Stimulated activated CD8-positive, alpha-beta memory T cell treated with anti-CD3 and anti-CD28 coated beads, Interleukin-15, amount 100 ng/mL, for 1 hour (primary cell): Measurements from ENCODE around the gene ARHGEF35.
"Not testable (repeated sequence)": the region's sequence is repeated elsewhere in the genome, so short reads cannot be mapped to it uniquely, and the experiment has no call there.

ENCODE experiments used
- DNase-seq: peaks from one replicate; pipeline ENCODE4 v3.0.0-alpha.2; 2020; ENCODE audit warnings: low read depth

Gene ARHGEF35

GRCh38 chr7:144195212-144195872 lies at the start of gene ARHGEF35:
Gene ARHGEF35, minus strand, starts transcription at chr7:144195833. Its CDS starts 7,450 bp downstream, at chr7:144188383.
- not testable (repeated sequence) for DNase-seq

- not testable (repeated sequence) for DNase-seq
Measured at GRCh38 chr7:144245372-144245771, 49.7 kb upstream of the ARHGEF35 start.

- not testable (repeated sequence) for DNase-seq
Measured at GRCh38 chr7:144239365-144239764, 43.7 kb upstream of the ARHGEF35 start, which contains the start of gene OR2A42. Gene OR2A42, minus strand, starts transcription at chr7:144239605. Its CDS starts 6,762 bp downstream, at chr7:144232843.

GRCh38 chr7:144238530-144239082 lies 43.0 kb upstream of the ARHGEF35 start:
- not testable (repeated sequence) for DNase-seq

- DNase-seq = not testable (repeated sequence)
Measured at GRCh38 chr7:144233039-144233438, 37.4 kb upstream of the ARHGEF35 start.

- not testable (repeated sequence) for DNase-seq
Measured at GRCh38 chr7:144231027-144231426, 35.4 kb upstream of the ARHGEF35 start.

- DNase-seq = not testable (repeated sequence)
Measured at GRCh38 chr7:144228810-144229209, 33.2 kb upstream of the ARHGEF35 start.

- DNase-seq = not testable (repeated sequence)
Measured at GRCh38 chr7:144226866-144227265, 31.2 kb upstream of the ARHGEF35 start.

GRCh38 chr7:144223675-144224074 lies 28.0 kb upstream of the ARHGEF35 start:
- not testable (repeated sequence) for DNase-seq

- not testable (repeated sequence) for DNase-seq
Measured at GRCh38 chr7:144220531-144220930, 24.9 kb upstream of the ARHGEF35 start.

GRCh38 chr7:144219149-144219548 lies 23.5 kb upstream of the ARHGEF35 start:
- not testable (repeated sequence) for DNase-seq

- not testable (repeated sequence) for DNase-seq
Measured at GRCh38 chr7:144218581-144218980, 22.9 kb upstream of the ARHGEF35 start.

- DNase-seq = not testable (repeated sequence)
Measured at GRCh38 chr7:144217200-144217599, 21.6 kb upstream of the ARHGEF35 start.

- DNase-seq = not testable (repeated sequence)
Measured at GRCh38 chr7:144205306-144205705, 9.7 kb upstream of the ARHGEF35 start.

- not testable (repeated sequence) for DNase-seq
Measured at GRCh38 chr7:144203086-144203485, 7.5 kb upstream of the ARHGEF35 start.

- DNase-seq = not testable (repeated sequence)
Measured at GRCh38 chr7:144201978-144202377, 6.3 kb upstream of the ARHGEF35 start.

- DNase-seq = not testable (repeated sequence)
Measured at GRCh38 chr7:144198934-144199333, 3.3 kb upstream of the ARHGEF35 start.

GRCh38 chr7:144194453-144194852 lies 1.2 kb downstream of the ARHGEF35 start:
- DNase-seq = not testable (repeated sequence)

GRCh38 chr7:144193782-144194181 lies 1.9 kb downstream of the ARHGEF35 start:
- not testable (repeated sequence) for DNase-seq

GRCh38 chr7:144188578-144189171 lies 7.0 kb downstream of the ARHGEF35 start:
- not testable (repeated sequence) for DNase-seq

GRCh38 chr7:144187848-144188247 lies 7.8 kb downstream of the ARHGEF35 start:
- not testable (repeated sequence) for DNase-seq

- not testable (repeated sequence) for DNase-seq
Measured at GRCh38 chr7:144183166-144183565, 12.5 kb downstream of the ARHGEF35 start, which contains the start of gene CTAGE4. Gene CTAGE4, plus strand, starts transcription at chr7:144183466. Its CDS starts 38 bp downstream, at chr7:144183504.

- not testable (repeated sequence) for DNase-seq
Measured at GRCh38 chr7:144179165-144179479, 16.5 kb downstream of the ARHGEF35 start.
